ENCODE measurements around the gene COL28A1.

GRCh38 chr7:7433811-7434210 lies 101.9 kb downstream of the COL28A1 start:
- no peak for TF ChIP-seq MAX (IDR thresholded peaks at IDR 0.05; ENCODE audit: low read depth, low read length)
- no peak for TF ChIP-seq POLR2A (IDR thresholded peaks at IDR 0.05; ENCODE audit: extremely low read depth, insufficient read length)
- no peak for TF ChIP-seq CTCF (IDR thresholded peaks at IDR 0.05; ENCODE audit: low read depth, low read length)
- TF ChIP-seq MYC (IDR thresholded peaks at IDR 0.05; ENCODE audit: low read depth, low read length) = no peak
